Left hindlimb (tissue), 1 donor: Measurements from ENCODE around the gene CD200.

Source experiments
- DNase-seq: peaks from one replicate; pipeline ENCODE4 v3.0.0-alpha.2; 2018

CD200 gene

GRCh38 chr3:112333381-112334317 is 693 bp downstream of the CD200 start:
- peak; percentile 61 for DNase-seq

- no peak for DNase-seq
Observed at GRCh38 chr3:112334691-112335433, 1.9 kb downstream of the CD200 start.

- DNase-seq, result no peak
Observed at GRCh38 chr3:112335434-112335781, 2.5 kb downstream of the CD200 start.

- no peak for DNase-seq
Observed at GRCh38 chr3:112338021-112338726, 5.2 kb downstream of the CD200 start.

- no peak for DNase-seq
Observed at GRCh38 chr3:112338727-112339056, 5.7 kb downstream of the CD200 start.

GRCh38 chr3:112339134-112339533 is 6.2 kb downstream of the CD200 start:
- DNase-seq, result no peak

GRCh38 chr3:112339609-112340008 is 6.7 kb downstream of the CD200 start:
- no peak for DNase-seq

GRCh38 chr3:112341386-112341785 is 8.4 kb downstream of the CD200 start:
- no peak for DNase-seq

- no peak for DNase-seq
Observed at GRCh38 chr3:112345681-112346080, 12.7 kb downstream of the CD200 start.

- no peak for DNase-seq
Observed at GRCh38 chr3:112346491-112347122, 13.7 kb downstream of the CD200 start.

GRCh38 chr3:112348943-112349342 is 16.0 kb downstream of the CD200 start:
- no peak for DNase-seq

- no peak for DNase-seq
Observed at GRCh38 chr3:112349557-112349956, 16.6 kb downstream of the CD200 start.

GRCh38 chr3:112350018-112350810 is 17.3 kb downstream of the CD200 start:
- no peak for DNase-seq

- DNase-seq, result no peak
Observed at GRCh38 chr3:112351036-112351435, 18.1 kb downstream of the CD200 start.

GRCh38 chr3:112351823-112352222 is 18.9 kb downstream of the CD200 start:
- DNase-seq, result no peak

GRCh38 chr3:112352720-112353119 is 19.8 kb downstream of the CD200 start:
- no peak for DNase-seq

- no peak for DNase-seq
Observed at GRCh38 chr3:112353365-112353764, 20.4 kb downstream of the CD200 start.

GRCh38 chr3:112354642-112355306 is 21.8 kb downstream of the CD200 start:
- DNase-seq, result no peak

- DNase-seq, result no peak
Observed at GRCh38 chr3:112355307-112355687, 22.3 kb downstream of the CD200 start.

GRCh38 chr3:112357930-112358780 is 25.2 kb downstream of the CD200 start:
- DNase-seq, result peak; percentile 56

- DNase-seq, result no peak
Observed at GRCh38 chr3:112360561-112360960, 27.6 kb downstream of the CD200 start.
